GM12878 (cell line): Measurements from ENCODE around the gene LMAN2. TPM values are rescaled to one million over a fixed set of nuclear protein-coding genes. Genes with fewer than 3 reads are reported as not detected.

Experiments used
- ATAC-seq: fragments of 200-7000 bp; cut with Tn5 transposase; 3 replicates; pipeline ENCODE4 v1.9.1; 2020; ENCODE audit warnings: mild to moderate bottlenecking, moderate library complexity
- BruUV-seq: library from RNA; stranded (reverse); fragments of 400-500 nt; replicated peaks from 2 replicates; lab custom pipeline; 2021; lab: Mats Ljungman, UMichigan
- CTCF ChIA-PET: fragments of 300-600 bp; sonication (Branson Sonifier 250); formaldehyde crosslinking; extraction: SDS; loops from one replicate; lab custom pipeline; 2021; ENCODE audit warnings: inconsistent platforms; lab: Yijun Ruan, JAX
- POLR2A ChIA-PET: fragments of 350-600 bp; formaldehyde crosslinking; extraction: SDS; loops from one replicate; lab custom pipeline; 2021; ENCODE audit warnings: inconsistent platforms; lab: Charles Lee
- RAD21 ChIA-PET: fragments of 300-600 bp; sonication (Branson Sonifier 250); formaldehyde crosslinking; loops from one replicate; lab custom pipeline; 2023; ENCODE audit warnings: antibody characterized with exemption; ENCODE audit not compliant: unreplicated experiment; lab: Charles Lee
- SMC1A ChIA-PET: fragments of 300-600 bp; sonication (Branson Sonifier 250); formaldehyde crosslinking; loops from one replicate; lab custom pipeline; 2023; ENCODE audit not compliant: unreplicated experiment, uncharacterized antibody; lab: Charles Lee
- DNase-seq: peaks from one replicate; pipeline ENCODE4 v3.0.0-alpha.2; 2011; ENCODE audit warnings: low read depth, low spot score
- FAIRE-seq: peaks from 3 replicates; lab custom pipeline; 2011; peaks lifted over from hg19 to GRCh38; lab: Jason Lieb, UNC
- H2AFZ ChIP-seq: 2 replicates; pipeline ENCODE4 v1.6.0; 2011; ENCODE audit warnings: low read depth, low read length, control low read depth; ENCODE audit not compliant: control insufficient read depth
- H3K27ac ChIP-seq: 2 replicates; pipeline ENCODE4 v1.5.1; 2011; ENCODE audit warnings: control low read depth; ENCODE audit not compliant: control insufficient read depth, insufficient read depth
- H3K27me3 ChIP-seq, 2 experiments: replicated peaks in 1 of 2; 2 replicates each; pipeline versions ENCODE4 v1.6.0 to v1.6.1; 2011; ENCODE audit warnings: low read length in 1 of 2; ENCODE audit not compliant: control insufficient read depth in 2 of 2, insufficient read depth in 2 of 2
- H3K36me3 ChIP-seq, 2 experiments: 2 replicates each; pipeline ENCODE4 v1.5.1; 2011; ENCODE audit warnings: low read length in 1 of 2; ENCODE audit not compliant: control insufficient read depth in 2 of 2, insufficient read depth in 2 of 2
- H3K4me1 ChIP-seq: 2 replicates; pipeline ENCODE4 v1.6.1; 2011; ENCODE audit warnings: mild to moderate bottlenecking, low read length, moderate library complexity, mixed read lengths; ENCODE audit not compliant: control insufficient read depth, insufficient read depth
- H3K4me2 ChIP-seq: 2 replicates; pipeline ENCODE4 v1.6.0; 2011; ENCODE audit warnings: control low read depth; ENCODE audit not compliant: control insufficient read depth, insufficient read depth
- H3K4me3 ChIP-seq: fragments of 200-600 bp; sonication (generic); 2 replicates; pipeline ENCODE4 v1.5.1; 2016
- H3K79me2 ChIP-seq: 2 replicates; pipeline ENCODE4 v1.6.0; 2011; ENCODE audit warnings: low read length; ENCODE audit not compliant: control insufficient read depth, insufficient read depth
- H3K9ac ChIP-seq: 2 replicates; pipeline ENCODE4 v1.8.0; 2011; ENCODE audit warnings: low read length, control low read depth, mixed read lengths; ENCODE audit not compliant: control insufficient read depth, insufficient read depth
- H3K9me3 ChIP-seq: replicated peaks from 3 replicates; pipeline ENCODE4 v1.5.1; 2011; ENCODE audit warnings: mild to moderate bottlenecking, low read length; ENCODE audit not compliant: control insufficient read depth, insufficient read depth
- H4K20me1 ChIP-seq: 2 replicates; pipeline ENCODE4 v1.6.0; 2011; ENCODE audit not compliant: control insufficient read depth, insufficient read depth
- CBFB ChIP-seq: IDR thresholded peaks from 2 replicates; pipeline ENCODE4 v1.6.1; 2016; ENCODE audit warnings: antibody characterized with exemption, low read depth
- CEBPZ ChIP-seq: fragments of 150-350 bp; IDR thresholded peaks from 2 replicates; pipeline ENCODE4 v1.6.1; 2016; ENCODE audit warnings: low read depth, low read length
- GABPA ChIP-seq: IDR thresholded peaks from 2 replicates; pipeline ENCODE4 v1.6.1; 2014; ENCODE audit warnings: antibody characterized with exemption, low read depth, mild to moderate bottlenecking, inconsistent platforms
- HDAC2 ChIP-seq: fragments of 200-600 bp; sonication (generic); IDR thresholded peaks from 2 replicates; pipeline ENCODE4 v1.6.1; 2017
- IRF4 ChIP-seq: IDR thresholded peaks from 2 replicates; pipeline ENCODE4 v1.6.1; 2011; ENCODE audit warnings: low read depth, low read length
- KDM1A ChIP-seq: fragments of 200-600 bp; sonication (generic); IDR thresholded peaks from 2 replicates; pipeline ENCODE4 v1.6.1; 2016; ENCODE audit warnings: borderline replicate concordance
- MEF2A ChIP-seq: IDR thresholded peaks from 2 replicates; pipeline ENCODE4 v1.6.1; 2011; ENCODE audit warnings: low read depth, mild to moderate bottlenecking, low read length, moderate library complexity; ENCODE audit not compliant: insufficient read depth
- NRF1 ChIP-seq: conservative IDR thresholded peaks from 2 replicates; pipeline ENCODE4 v1.6.1; 2011; ENCODE audit warnings: mild to moderate bottlenecking, low read depth, low read length, improper control_type of control experiment
- POU2F2 ChIP-seq: IDR thresholded peaks from 3 replicates; pipeline ENCODE4 v1.6.1; 2011; ENCODE audit warnings: low read depth, mild to moderate bottlenecking, low read length, borderline replicate concordance
- SMAD1 ChIP-seq: fragments of 450-650 bp; IDR thresholded peaks from 2 replicates; pipeline ENCODE4 v1.6.1; 2018; ENCODE audit warnings: mild to moderate bottlenecking, low read depth; ENCODE audit not compliant: partially characterized antibody
- SREBF2 ChIP-seq: IDR thresholded peaks from 2 replicates; pipeline ENCODE4 v1.6.1; 2012; ENCODE audit warnings: mild to moderate bottlenecking, low read length
- YY1 ChIP-seq: IDR thresholded peaks from 2 replicates; pipeline ENCODE4 v1.6.1; 2011; ENCODE audit warnings: low read depth, mild to moderate bottlenecking, low read length
- ZBTB40 ChIP-seq: fragments of 450-650 bp; IDR thresholded peaks from 2 replicates; pipeline ENCODE4 v1.6.1; 2016; ENCODE audit warnings: mild to moderate bottlenecking, moderate library complexity, borderline replicate concordance
- ZNF217 ChIP-seq: fragments of 450-650 bp; IDR thresholded peaks from 2 replicates; pipeline ENCODE4 v1.6.1; 2017; ENCODE audit warnings: antibody characterized with exemption, mild to moderate bottlenecking
- WGBS: methylation state at CpG from one replicate; pipeline ENCODE4 v1.1.6; 2016; ENCODE audit warnings: low lambda C conversion rate; ENCODE audit not compliant: insufficient replicate concordance, insufficient coverage; ENCODE audit errors: missing lambda C conversion rate; 5-methylcytosine and 5-hydroxymethylcytosine counted together
- in situ Hi-C: fragments of 300-500 bp; cut with MboI; formaldehyde crosslinking; loops from 9 replicates; pipeline ENCODE4 v1.14.3; 2018; ENCODE audit warnings: mixed read lengths
- intact Hi-C: fragments of 100-400 bp; cut with micrococcal nuclease; formaldehyde crosslinking; loops from one replicate; pipeline ENCODE4 v1.14.2; 2022; ENCODE audit not compliant: unreplicated experiment
- polyA plus RNA-seq, 11 experiments: library from polyadenylated mRNA; depleted of rRNA in 4 of 11; unstranded in 6 of 11; stranded (reverse) in 5 of 11; fragments of >200 nt; fragmentation: Nextera tagmentation in 4 of 11; fragmentation: Illumina TruSeq in 1 of 11; extraction: Ambion mirVana in 4 of 11; extraction: Trizol in 1 of 11; gene quantifications; 1 replicate in 1 of 11; 2 replicates in 10 of 11; pipeline versions ENCODE4 v1.2.1 to v1.2.3, GENCODE V29; 2011 to 2016; ENCODE audit warnings: inconsistent platforms in 2 of 11, missing spikeins in 2 of 11, low read depth in 1 of 11
- total RNA-seq, 4 experiments: library from RNA; depleted of rRNA in 3 of 4; stranded (reverse); fragments of >200 nt in 3 of 4; fragmentation: Illumina TruSeq in 1 of 4; extraction: Trizol in 1 of 4; gene quantifications; 2 replicates each; pipeline versions ENCODE4 v1.2.1 to v1.2.3, GENCODE V29; 2013 to 2021
- TF ChIP-seq, protein P1 (sequence below): fragments of 450-650 bp; IDR thresholded peaks from 2 replicates; pipeline ENCODE4 v1.6.1; 2018; ENCODE audit warnings: mild to moderate bottlenecking, low read depth, moderate library complexity; ENCODE audit not compliant: partially characterized antibody

Gene LMAN2
- total and polyA plus RNA-seq, 10 of the 15 experiments (the other 5 are each of a cell fraction or from before 2014, with no cell fraction given) = 2.4 to 264 (median 147) TPM

DNA sequence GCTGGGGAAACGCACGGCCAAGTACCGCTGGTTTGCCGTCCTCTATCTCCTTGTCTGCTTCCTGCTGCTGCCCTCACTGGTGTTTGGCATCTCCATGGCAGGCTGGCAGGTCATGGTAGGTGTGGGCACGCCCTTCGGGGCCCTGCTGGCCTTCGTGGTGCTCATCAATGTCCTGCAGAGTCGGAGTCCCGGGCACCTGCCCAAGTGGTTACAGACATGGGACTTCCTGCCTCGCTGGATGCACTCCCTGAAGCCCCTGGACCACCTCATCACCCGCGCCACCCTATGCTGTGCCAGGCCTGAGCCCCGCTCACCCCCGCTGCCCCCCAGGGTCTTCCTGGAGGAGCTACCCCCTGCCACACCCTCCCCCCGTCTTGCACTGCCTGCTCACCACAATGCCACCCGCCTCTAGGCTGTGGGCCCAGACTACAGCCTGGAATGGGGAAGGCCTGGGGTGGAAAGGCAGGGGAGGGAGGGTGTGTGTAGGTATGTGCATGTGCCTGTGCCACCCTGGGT lies 46.5 kb upstream of the LMAN2 start:
- DNase-seq (no peak), ATAC-seq (no peak), FAIRE-seq (no peak)
- intact Hi-C loops = no loop called here
- ChIA-PET POLR2A (no interaction called here), SMC1A (interaction anchor here (1.1 kb wide), 1 partner anchor 79 kb away, joined by 3 read pairs; no protein-coding TSS in a partner anchor), RAD21 (interaction anchor here (0.9 kb wide), 1 partner anchor 56 kb away, joined by 3 read pairs; no protein-coding TSS in a partner anchor), CTCF (no interaction called here)
- no peaks in the 10 kb centered on the region for H4K20me1 ChIP-seq
- H3K9me3 ChIP-seq = no peaks in the 10 kb centered on the region
- no peak overlapping the region for H2AFZ ChIP-seq
- no peak overlapping the region for H3K9ac ChIP-seq
- no peak overlapping the region for H3K27ac ChIP-seq
- H3K36me3 ChIP-seq = no peaks in the 10 kb centered on the region
- no peaks in the 10 kb centered on the region for H3K79me2 ChIP-seq
- in situ Hi-C loops = loop anchor here (25.0 kb wide), 1 partner anchor 1361 kb away; no protein-coding TSS in a partner anchor
- 48% methylated on average over 13 of the region's 16 CpGs for WGBS
- no TSS peak for BruUV-seq
- H3K4me3 ChIP-seq = no peak overlapping the region
- peaks cover 6% of the 10 kb centered on the region for H3K4me1 ChIP-seq
- H3K4me2 ChIP-seq = no peak overlapping the region
- no peaks in the 10 kb centered on the region for H3K27me3 ChIP-seq
- no peak for TF ChIP-seq MEF2A
- TF ChIP-seq IRF4 = no peak
- no peak for TF ChIP-seq KDM1A
- no peak for TF ChIP-seq NRF1
- TF ChIP-seq CEBPZ = no peak
- no peak for TF ChIP-seq HDAC2
- TF ChIP-seq ZBTB40 = no peak
- no peak for TF ChIP-seq ZNF217
- TF ChIP-seq SREBF2 = no peak
- no peak for TF ChIP-seq GABPA
- TF ChIP-seq, protein P1, sequence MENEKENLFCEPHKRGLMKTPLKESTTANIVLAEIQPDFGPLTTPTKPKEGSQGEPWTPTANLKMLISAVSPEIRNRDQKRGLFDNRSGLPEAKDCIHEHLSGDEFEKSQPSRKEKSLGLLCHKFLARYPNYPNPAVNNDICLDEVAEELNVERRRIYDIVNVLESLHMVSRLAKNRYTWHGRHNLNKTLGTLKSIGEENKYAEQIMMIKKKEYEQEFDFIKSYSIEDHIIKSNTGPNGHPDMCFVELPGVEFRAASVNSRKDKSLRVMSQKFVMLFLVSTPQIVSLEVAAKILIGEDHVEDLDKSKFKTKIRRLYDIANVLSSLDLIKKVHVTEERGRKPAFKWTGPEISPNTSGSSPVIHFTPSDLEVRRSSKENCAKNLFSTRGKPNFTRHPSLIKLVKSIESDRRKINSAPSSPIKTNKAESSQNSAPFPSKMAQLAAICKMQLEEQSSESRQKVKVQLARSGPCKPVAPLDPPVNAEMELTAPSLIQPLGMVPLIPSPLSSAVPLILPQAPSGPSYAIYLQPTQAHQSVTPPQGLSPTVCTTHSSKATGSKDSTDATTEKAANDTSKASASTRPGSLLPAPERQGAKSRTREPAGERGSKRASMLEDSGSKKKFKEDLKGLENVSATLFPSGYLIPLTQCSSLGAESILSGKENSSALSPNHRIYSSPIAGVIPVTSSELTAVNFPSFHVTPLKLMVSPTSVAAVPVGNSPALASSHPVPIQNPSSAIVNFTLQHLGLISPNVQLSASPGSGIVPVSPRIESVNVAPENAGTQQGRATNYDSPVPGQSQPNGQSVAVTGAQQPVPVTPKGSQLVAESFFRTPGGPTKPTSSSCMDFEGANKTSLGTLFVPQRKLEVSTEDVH = no peak
- TF ChIP-seq CBFB = no peak
- TF ChIP-seq SMAD1 = no peak
- TF ChIP-seq YY1 = no peak
- TF ChIP-seq POU2F2 = no peak
